GM12875 (cell line): ENCODE data around the gene NTNG1.

Source experiments
- H3K4me3 ChIP-seq: one replicate; pipeline ENCODE4 v1.5.1; 2011; ENCODE audit warnings: low read depth, low read length, control low read depth
- TF ChIP-seq, protein P1 (sequence below): IDR thresholded peaks from 2 replicates; pipeline ENCODE4 v1.5.1; 2011; ENCODE audit warnings: low read depth, mild to moderate bottlenecking, control low read depth, inconsistent platforms, low read length, moderate library complexity, borderline replicate concordance; ENCODE audit not compliant: insufficient read depth

NTNG1 gene

DNA sequence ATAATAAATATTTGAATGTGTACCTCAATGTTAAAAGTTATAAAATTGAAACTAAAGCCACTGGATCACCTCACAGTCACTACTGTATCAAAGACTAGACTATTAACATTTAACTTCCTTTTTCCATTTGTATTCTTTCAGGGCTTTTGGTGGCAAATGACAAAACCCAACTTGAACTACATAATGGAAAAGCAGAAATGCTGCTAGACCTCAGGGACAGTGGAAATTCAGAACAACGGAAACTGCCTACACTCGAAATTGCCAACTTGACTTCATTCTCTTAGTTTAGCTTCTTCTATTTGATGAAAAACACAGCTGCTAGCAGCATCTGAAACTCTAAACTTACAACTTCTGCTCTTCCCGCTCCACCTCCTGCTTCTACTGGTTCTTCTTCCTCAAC is 34.9 kb upstream of the NTNG1 start:
- no peak overlapping the region for H3K4me3 ChIP-seq
- TF ChIP-seq, protein P1, sequence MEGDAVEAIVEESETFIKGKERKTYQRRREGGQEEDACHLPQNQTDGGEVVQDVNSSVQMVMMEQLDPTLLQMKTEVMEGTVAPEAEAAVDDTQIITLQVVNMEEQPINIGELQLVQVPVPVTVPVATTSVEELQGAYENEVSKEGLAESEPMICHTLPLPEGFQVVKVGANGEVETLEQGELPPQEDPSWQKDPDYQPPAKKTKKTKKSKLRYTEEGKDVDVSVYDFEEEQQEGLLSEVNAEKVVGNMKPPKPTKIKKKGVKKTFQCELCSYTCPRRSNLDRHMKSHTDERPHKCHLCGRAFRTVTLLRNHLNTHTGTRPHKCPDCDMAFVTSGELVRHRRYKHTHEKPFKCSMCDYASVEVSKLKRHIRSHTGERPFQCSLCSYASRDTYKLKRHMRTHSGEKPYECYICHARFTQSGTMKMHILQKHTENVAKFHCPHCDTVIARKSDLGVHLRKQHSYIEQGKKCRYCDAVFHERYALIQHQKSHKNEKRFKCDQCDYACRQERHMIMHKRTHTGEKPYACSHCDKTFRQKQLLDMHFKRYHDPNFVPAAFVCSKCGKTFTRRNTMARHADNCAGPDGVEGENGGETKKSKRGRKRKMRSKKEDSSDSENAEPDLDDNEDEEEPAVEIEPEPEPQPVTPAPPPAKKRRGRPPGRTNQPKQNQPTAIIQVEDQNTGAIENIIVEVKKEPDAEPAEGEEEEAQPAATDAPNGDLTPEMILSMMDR, result no peak

DNA sequence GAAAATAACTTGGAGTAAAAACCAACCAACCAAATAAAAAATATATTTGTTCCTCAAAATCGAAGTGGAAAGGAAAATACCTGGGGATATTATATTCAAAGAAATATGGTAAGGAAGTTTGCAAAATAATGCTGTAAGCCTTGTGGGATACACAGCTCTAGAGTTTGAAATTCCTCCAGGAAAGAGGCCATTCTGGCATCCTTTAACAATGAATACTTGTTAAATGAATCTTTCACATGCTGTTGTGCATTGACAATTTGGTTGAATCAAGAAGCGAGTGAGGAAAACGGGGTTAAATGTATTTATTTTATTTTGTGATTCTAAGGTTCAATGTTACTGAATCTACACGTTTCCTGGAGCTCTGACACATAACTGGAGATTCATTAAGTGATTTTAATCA is 30.5 kb upstream of the NTNG1 start:
- no peak overlapping the region for H3K4me3 ChIP-seq
- TF ChIP-seq, protein P1, result no peak

DNA sequence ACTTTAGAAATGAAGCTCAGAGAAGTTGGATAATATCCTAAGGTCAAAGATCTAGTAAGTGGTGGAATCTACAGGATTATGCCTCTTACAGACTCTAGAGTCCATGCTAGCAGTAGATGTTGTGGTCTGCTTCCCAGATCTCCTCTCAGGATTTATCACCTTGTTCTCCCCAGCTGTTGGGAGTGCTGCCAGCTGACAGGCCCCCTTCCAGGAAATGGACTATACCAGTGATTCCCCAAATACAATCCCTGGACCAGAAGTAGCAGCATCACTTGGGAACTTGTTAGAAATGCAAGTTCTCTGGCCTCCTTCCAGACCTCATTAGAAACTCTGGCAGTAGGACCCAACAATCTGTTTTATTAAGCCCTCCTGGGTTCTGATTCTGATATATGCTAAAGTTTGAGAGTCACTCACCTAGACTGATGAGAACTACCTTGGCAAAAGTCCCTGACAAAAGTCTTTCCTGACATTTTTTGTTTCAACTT is 24.5 kb upstream of the NTNG1 start:
- no peak overlapping the region for H3K4me3 ChIP-seq
- TF ChIP-seq, protein P1, result no peak

DNA sequence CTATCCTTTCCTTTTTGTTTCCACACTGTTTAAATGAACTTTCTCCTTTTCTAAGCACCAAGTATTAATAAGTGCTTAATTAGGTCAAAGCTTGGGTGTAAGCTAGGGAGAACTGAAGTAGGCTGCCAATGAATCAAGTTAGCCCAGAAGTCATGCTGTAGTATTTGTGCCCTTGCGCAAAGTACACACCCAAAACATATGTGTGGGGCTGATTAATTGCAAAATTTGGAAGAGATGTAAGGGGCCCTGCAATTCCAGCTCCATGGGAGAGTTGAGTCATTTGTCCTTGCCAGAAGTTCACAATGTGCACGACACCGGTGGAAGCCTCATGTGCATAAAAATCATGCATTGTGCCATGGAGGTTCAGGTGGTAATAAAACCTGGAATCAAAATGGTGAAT is 18.6 kb upstream of the NTNG1 start:
- H3K4me3 ChIP-seq, result no peak overlapping the region
- TF ChIP-seq, protein P1, result no peak

DNA sequence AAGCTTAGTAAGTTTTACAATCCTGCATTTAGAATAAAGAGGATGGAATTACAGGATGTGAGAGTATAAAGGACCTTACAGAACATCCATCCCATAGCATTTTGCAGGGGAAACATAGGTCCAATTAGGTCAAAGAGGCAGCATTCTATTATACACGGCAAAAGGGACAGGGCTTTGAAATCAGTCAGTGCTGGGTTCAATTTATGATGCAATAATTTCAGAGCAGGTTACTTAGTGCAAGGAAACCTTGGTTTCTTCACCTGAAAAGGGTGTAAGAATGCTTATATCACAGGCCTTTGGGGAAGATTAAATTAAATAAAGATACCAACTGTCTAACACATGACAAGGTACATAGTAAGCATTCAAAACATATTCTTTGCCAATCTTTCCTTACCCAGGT is 17.1 kb upstream of the NTNG1 start:
- H3K4me3 ChIP-seq, result no peak overlapping the region
- TF ChIP-seq, protein P1, result no peak

DNA sequence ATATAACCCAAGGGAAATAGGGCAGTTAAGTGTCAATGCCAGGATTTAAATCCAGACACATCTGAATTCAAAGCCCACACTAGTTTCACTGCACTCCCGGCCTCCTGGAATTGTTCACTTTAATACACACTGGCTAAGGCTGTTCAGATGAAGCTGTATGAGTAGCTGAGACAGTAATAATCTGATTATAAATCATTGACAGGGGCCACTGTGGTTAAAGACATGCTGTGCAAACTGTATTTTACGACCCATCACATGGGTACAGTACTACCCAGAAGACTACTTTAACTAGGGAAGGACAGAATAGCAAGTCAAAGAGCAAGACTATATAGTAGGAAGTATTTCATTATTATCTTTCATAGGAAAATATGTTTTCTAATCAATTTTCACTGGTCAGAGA is 16.1 kb upstream of the NTNG1 start:
- no peak overlapping the region for H3K4me3 ChIP-seq
- TF ChIP-seq, protein P1, result no peak

DNA sequence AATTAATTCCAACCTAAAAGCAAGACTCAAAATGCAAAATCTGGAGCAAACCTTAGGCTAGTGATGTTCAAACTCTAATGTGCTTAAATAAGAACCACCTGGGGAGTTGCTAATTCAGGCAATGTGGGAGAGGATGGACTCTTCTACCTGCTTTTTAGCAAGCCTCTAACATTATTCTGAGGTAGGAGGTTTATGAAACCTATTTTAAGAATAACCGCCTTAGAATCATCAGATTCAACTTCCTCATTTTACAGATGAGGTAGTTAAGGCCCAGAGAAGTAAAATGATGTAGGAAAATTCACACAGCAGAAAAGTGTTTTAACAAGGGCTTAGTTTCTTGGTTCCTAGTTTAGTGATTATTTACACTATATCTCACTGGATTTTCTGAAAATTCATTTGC is 8.6 kb upstream of the NTNG1 start:
- no peak overlapping the region for H3K4me3 ChIP-seq
- TF ChIP-seq, protein P1, result no peak
